Glomerular visceral epithelial cell (primary cell): ENCODE data around the gene LUC7L3.
A peak's percentile ranks its signal among the peaks of the same experiment; 100 is the strongest.
"Not testable (repeated sequence)": the region's sequence is repeated elsewhere in the genome, so short reads cannot be mapped to it uniquely, and the experiment has no call there.

Experiments used
- DNase-seq: peaks from one replicate; pipeline ENCODE4 v3.0.0-alpha.2; 2016; ENCODE audit errors: extremely low spot score

The LUC7L3 gene

GRCh38 chr17:50719144-50719923, at the start of gene LUC7L3:
Gene LUC7L3 (plus strand): TSS chr17:50719603. CDS start chr17:50719733, 130 bp downstream.
- DNase-seq, result peak; percentile 94

DNA sequence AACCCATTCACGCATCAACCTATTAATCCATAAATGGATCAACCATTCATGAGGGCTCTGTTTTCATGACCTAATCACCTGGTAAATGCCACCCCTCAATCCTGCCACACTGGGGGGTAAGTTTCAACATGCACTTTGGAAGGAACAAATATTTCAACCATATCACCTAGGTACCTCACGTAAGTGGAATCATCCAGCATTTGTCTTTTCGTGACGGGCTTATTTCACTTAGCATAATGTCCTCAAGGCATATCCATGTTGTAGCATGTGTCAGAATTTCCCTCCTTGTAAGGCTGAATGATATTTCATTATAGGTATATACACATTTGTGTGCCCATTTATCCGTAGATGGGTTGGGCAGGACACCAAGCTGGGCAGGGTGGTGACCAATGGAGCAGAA, 47.3 kb upstream of the LUC7L3 start:
- DNase-seq, result no peak

DNA sequence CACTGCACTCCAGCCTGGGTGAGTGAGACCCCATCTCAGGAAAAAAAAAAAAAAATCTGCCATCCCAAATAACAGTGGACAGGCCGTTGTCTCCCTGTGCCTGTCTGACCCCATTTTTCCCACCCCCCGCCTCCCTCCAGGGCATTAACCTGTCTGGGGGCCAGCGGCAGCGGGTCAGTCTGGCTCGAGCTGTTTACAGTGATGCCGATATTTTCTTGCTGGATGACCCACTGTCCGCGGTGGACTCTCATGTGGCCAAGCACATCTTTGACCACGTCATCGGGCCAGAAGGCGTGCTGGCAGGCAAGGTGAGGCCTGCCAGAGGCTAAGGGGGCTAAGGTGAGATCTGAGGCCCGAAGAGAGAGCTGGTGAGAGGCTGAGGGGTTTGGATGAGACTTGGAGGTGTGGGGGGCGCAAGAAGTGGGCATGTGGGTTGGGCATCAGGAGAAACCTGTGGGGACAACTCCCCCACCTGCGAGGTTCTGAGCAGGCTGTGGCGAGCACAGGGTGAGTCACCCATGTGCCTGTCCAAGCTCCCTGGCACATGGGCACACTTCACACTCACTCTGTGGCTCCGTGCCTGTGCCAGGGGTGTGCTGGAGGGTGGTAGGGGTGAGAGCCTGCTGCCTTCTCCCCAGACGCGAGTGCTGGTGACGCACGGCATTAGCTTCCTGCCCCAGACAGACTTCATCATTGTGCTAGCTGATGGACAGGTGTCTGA, 46.4 kb upstream of the LUC7L3 start:
- DNase-seq, result no peak

DNA sequence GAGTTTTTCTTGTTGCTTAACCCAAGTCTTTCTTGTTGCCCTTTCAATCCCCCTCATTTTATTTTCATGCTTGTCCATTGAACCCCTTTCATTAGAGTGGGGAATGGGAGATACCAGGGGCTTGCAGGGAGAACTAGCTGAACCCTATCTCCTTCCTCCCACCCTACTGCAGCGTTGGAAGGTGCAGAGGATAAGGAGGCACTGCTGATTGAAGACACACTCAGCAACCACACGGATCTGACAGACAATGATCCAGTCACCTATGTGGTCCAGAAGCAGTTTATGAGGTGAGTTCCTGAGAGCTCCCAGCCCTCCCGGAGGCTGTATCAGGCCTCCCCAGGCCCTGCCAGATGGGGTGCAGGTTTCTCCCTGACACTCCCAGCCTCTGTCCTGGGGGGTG, 44.2 kb upstream of the LUC7L3 start:
- DNase-seq, result no peak

DNA sequence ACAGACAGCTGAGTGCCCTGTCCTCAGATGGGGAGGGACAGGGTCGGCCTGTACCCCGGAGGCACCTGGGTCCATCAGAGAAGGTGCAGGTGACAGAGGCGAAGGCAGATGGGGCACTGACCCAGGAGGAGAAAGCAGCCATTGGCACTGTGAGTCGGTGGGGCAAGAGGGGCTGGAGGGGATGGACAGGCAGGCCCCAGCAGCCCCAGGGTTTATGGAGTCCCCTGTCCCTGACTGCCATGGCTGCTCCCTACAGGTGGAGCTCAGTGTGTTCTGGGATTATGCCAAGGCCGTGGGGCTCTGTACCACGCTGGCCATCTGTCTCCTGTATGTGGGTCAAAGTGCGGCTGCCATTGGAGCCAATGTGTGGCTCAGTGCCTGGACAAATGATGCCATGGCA, 43.8 kb upstream of the LUC7L3 start:
- DNase-seq, result no peak

DNA sequence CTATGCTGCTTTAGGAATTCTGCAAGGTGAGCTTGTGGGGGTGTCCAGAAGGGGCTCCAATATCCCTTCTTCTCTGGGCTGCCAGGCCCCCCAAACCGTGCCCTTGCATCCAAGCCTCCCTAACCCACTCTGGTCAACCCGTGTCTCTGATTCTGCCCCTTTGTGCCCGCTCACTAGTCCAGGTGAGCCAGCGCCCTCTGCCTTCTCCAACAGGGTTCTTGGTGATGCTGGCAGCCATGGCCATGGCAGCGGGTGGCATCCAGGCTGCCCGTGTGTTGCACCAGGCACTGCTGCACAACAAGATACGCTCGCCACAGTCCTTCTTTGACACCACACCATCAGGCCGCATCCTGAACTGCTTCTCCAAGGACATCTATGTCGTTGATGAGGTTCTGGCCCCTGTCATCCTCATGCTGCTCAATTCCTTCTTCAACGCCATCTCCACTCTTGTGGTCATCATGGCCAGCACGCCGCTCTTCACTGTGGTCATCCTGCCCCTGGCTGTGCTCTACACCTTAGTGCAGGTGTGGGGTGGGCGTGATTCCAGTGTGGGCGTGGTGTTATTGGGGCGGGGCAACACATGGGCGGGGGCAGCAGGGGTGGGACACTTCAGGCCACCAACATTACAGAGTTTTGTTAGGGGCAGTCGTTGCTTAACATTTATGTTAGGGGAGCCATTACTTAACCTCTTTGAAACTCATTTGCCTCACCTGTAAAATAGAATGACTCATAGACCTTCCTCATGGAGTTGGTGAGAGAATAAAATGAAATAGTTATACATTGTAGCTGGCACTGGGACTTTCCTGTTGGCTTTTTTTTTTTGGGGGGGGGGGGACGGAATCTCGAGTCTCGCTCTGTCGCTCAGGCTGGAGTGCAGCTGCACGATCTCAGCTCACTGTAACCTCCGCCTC, 43.1 kb upstream of the LUC7L3 start:
- DNase-seq, result no peak

- DNase-seq, result no peak
These were observed 41.5 kb upstream of the LUC7L3 start for GRCh38 chr17:50677851-50678375.

DNA sequence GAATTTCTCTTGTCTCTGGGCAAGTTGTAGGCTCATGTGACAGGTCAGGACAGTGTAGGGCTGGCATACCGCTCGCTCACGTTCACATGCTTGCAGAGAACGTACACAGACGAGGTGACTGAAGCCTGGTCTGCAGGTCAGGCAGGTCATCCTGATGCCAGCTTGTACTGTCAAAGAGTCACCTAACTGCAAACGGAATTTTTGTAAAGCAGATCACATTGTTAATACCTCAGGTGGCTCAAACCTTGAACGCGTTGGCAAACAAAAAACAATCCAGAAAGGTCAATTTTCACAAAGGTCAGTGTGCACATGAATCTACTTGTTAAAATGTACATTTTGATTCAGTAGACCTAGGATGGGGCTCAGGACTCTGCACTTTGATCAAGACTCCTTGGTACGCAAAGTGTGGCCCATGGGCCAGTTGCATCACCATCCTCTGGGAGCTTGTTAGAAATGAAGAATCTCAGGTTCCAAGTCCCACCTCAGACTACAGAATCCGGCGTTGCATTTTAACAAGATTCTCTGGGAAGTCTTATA, 40.3 kb upstream of the LUC7L3 start:
- no peak for DNase-seq

DNA sequence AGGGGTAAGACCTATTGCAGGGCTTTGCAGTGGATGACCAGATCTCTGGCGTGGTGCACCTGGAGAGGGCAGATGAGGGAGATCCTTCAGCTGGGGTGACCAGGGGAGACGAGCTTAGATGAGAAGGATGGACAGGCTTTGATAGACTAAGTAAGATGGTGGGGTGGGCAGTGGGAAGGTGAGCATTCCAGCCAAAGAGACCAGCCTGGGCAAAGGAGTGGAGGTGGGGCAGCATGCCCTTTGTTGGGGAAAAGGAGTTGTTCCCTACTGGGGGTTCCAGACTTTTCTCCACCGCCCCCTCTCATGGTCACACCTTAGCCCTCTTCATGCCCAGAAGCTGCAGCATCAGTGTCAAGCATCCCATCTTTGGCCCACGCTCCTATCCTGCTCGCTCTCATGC, 39.3 kb upstream of the LUC7L3 start:
- DNase-seq, result no peak

DNA sequence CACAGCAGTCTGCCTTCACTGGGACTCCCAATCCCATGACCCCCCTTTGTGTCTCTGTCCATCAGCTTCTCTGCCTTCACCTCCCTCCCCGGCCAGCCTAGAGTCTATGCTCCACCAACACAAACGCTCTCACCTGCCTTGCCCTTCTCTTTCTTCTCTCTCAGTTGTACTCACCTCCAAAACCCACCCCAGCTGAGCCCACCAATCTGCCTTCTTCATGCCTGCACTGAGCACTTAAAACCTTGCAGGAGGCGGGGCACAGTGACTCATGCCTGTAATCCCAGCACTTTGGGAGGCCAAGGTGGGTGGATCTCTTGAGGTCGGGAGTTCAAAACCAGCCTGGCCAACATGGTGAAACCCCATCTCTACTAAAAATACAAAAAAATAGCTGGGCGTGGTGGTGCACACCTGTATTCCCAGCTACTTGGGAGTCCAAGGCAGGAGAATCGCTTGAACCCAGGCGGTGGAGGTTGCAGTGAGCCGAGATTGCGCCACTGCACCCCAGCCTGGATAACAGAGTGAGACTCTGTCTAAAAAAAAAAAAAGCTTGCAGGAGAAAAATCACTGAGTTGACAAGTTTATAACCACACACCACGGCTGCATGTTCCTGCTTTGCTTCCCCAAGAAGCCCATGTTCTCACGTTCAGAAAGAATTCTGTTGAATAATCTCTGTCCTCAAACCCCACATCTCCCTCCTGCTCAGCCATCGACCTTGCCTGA, 38.7 kb upstream of the LUC7L3 start:
- DNase-seq, result not testable (repeated sequence)

DNA sequence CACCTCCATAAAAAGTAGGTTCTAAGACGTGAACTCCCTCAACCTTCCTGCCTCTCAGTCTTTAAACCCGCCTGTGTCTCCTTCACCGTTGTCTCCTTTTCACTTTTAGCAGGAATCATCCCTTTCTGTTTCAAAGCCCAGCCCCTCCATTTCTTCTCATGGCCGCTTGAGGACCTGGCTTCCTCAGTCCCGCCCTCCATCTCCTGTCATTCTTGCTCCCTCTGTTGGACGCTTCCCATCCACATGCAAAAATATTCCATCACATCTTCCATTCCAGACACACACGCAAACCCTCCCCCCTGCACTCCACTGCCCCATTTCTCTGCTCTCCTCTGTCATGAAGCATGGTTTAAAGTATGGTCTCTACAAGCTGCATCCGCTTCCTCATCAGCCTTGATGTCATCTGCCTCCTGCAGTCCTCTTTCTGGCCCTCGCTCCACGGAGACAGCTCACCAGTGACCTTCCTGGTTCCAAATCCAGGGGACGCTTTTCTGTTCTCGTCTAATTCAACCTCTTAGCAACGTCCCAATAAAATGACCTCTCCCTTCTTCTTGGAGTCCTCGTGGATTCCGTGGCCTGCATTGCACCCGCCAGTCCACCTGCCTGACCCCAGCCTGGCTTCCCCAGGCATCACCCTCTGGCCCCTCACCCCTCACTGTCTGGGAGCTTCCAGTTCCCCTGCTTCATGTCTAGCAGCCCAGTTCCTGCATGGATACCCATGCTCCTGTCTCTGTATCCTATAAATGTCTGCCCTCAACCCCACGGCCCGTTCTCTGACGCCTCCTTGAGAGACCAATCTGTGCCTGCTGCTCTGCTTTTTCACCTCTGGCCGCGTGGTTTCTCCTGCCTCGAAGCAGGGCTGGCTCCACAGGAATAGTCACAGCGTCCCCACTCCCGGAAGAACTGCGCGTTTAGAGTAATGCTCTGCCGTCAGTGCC, 37.9 kb upstream of the LUC7L3 start:
- peak; percentile 76 for DNase-seq

- no peak for DNase-seq
These were observed 37.0 kb upstream of the LUC7L3 start for GRCh38 chr17:50682441-50682840.

- no peak for DNase-seq
These were observed 36.5 kb upstream of the LUC7L3 start for GRCh38 chr17:50682938-50683337.

- DNase-seq, result no peak
These were observed 35.7 kb upstream of the LUC7L3 start for GRCh38 chr17:50683434-50684287.

GRCh38 chr17:50684288-50684611, 35.2 kb upstream of the LUC7L3 start:
- DNase-seq, result no peak

GRCh38 chr17:50684612-50685333, 34.6 kb upstream of the LUC7L3 start:
- no peak for DNase-seq

GRCh38 chr17:50685334-50685665, 34.1 kb upstream of the LUC7L3 start:
- no peak for DNase-seq

GRCh38 chr17:50685691-50686493, 33.5 kb upstream of the LUC7L3 start:
- no peak for DNase-seq
